SK-N-MC (cell line): ENCODE results near the gene TUBB2B.

Source experiments
- DNase-seq: peaks from one replicate; pipeline ENCODE4 v3.0.0-alpha.2; 2011; ENCODE audit warnings: low read depth, low spot score
- H3K27ac ChIP-seq: fragments of 200-600 bp; sonication (generic); 2 replicates; pipeline ENCODE4 v1.5.1; 2016; ENCODE audit warnings: mixed run types
- H3K36me3 ChIP-seq: fragments of 200-600 bp; sonication (generic); 2 replicates; pipeline ENCODE4 v1.6.1; 2017; ENCODE audit warnings: antibody characterized with exemption, low read length, mixed read lengths; ENCODE audit not compliant: insufficient read depth
- H3K4me3 ChIP-seq: fragments of 200-600 bp; sonication (generic); 2 replicates; pipeline ENCODE4 v1.5.1; 2016
- H3K9ac ChIP-seq: fragments of 200-600 bp; sonication (generic); 2 replicates; pipeline ENCODE4 v1.8.0; 2017; ENCODE audit warnings: mixed run types, mixed read lengths; ENCODE audit not compliant: insufficient read length
- H3K9me3 ChIP-seq: fragments of 200-600 bp; sonication (generic); 2 replicates; pipeline ENCODE4 v1.6.1; 2017; ENCODE audit warnings: low read depth, mild to moderate bottlenecking, antibody characterized with exemption, low read length, moderate library complexity, mixed read lengths
- EZH2 ChIP-seq: fragments of 200-600 bp; sonication (generic); IDR thresholded peaks from one replicate; pipeline ENCODE4 v1.6.1; 2017; ENCODE audit warnings: antibody characterized with exemption
- FOXP2 ChIP-seq: optimal IDR thresholded peaks from 2 replicates; pipeline ENCODE3; 2011; ENCODE audit warnings: mild to moderate bottlenecking, moderate library complexity; ENCODE audit not compliant: insufficient read depth; ENCODE audit errors: extremely low read length, control extremely low read depth
- POLR2AphosphoS5 ChIP-seq: IDR thresholded peaks from 2 replicates; pipeline ENCODE4 v1.6.1; 2012; ENCODE audit warnings: mild to moderate bottlenecking, low read depth, low read length, borderline replicate concordance

Gene TUBB2B

DNA sequence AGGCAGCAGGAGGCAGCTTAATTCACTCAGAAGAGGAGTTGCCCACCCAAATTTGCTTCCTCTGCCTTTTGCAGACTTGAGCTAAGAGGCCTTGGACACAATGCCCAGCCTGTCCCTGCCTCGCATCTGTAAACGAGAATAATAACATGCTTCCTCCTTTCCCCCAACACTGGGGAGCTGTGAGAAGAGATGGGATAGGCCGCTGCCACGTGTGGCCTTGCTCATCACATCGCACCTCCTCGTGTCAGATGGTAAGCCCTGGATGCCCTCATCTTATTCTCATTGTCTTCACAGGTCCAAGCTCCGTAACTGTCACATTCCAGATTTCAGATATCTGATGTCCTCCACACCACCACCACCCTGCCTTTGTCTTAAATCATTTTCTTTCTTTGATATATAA is 13.1 kb upstream of the TUBB2B start:
- H3K9me3 ChIP-seq = no peaks in the 10 kb centered on the region
- H3K36me3 ChIP-seq = no peaks in the 10 kb centered on the region
- no peak overlapping the region for H3K4me3 ChIP-seq
- TF ChIP-seq FOXP2 (no peak), EZH2 (no peak), POLR2AphosphoS5 (no peak)
- no peak overlapping the region for H3K27ac ChIP-seq
- DNase-seq = no peak
- no peak overlapping the region for H3K9ac ChIP-seq

DNA sequence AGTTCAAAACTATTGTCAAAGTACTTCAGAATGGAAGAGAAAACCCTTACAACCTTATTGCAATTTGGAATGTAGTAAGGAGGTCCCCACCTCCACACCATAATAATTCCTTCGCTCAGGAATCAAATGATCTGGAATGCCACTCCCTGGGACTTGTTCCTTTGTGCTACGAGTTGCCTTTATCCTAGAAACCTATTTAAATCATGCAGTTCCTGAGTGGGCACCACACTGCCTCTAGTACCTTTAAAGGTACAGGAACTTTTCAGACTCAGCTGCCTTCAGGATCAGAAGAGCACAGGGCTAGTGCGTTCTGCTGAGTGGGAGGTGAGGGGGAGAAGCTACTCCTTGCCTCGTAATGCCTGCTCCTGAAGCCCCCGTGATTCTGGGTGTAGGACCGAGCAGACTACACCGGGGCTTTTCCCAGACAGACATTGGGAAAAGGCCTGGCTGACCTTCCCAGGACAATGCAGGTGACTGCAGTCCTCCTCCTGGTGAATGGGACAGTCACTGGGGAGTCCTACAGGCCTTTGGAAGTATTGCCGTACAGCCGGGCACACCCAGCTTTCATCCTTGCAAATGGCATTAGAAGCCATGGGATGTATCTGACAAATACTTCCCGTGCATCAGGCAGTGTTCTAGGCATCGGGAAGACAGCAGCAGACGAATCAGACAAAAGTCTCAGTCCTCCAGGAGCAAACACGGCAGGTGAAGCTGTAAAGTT is 11.8 kb upstream of the TUBB2B start:
- H3K27ac ChIP-seq = no peak overlapping the region
- no peaks in the 10 kb centered on the region for H3K9me3 ChIP-seq
- H3K4me3 ChIP-seq = no peak overlapping the region
- TF ChIP-seq FOXP2 (no peak), POLR2AphosphoS5 (no peak), EZH2 (no peak)
- H3K9ac ChIP-seq = no peak overlapping the region
- H3K36me3 ChIP-seq = no peaks in the 10 kb centered on the region
- no peak for DNase-seq

DNA sequence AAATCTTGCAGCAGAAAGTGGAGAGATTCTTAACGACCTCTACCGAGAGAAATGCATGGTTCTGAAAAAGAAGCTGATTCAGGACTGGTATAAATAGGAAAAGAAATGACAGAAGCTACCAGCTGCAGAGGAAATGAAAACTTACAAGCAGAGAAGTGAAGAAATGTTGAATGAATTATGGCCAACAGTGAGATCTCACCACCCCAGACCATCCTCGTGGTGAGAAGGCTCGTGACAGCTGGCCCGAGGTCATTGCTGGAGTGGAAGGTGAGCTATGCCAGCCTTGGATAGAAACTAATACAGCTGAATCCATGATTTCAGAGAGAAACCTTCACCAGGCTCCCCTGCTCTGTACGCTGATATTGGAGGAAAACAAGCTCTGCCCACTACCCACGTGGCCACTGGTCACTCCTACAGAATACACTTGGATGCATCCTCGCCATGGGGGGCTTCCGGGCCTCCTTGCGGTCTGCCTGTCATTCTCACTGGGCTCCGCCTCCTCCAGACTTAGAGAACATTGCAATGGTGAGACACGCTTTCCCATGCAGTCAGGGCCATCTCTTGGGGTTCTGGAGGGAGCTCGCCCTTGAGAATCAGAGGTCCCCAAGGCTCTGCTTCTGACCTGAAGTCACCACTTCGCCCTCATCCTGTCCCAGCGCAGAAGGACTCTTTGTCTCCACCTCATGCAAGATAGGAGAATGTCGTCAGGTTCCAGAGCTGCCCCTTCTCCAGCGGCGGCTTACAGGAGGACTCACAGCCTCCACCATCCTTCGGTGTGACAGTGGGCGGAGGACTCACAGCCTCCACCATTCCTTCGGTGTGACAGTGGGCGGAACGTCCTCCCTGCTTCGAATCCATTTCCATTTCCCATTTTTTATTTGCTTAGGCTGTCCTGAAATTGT is 10.6 kb upstream of the TUBB2B start:
- DNase-seq = no peak
- no peak overlapping the region for H3K9ac ChIP-seq

DNA sequence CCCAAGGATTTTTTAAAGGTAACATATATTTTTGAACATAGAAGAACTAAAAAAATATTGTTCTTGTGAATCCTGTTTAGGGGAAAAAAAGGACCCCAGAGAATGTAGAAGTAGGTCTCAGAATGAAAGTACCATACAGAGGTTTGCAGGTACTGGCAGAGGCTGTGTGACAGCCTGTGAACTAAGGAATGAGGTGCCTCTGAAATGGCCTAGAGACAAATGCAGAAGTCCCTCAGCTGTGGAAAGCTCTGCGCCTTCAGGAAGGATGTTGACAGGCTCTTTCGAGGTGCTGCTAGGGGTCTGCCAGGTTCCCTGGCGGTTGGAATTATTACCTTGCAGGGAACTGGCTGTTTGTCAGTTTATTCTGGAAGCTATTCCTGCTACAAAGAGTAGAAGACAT is 8.6 kb upstream of the TUBB2B start:
- Histone ChIP-seq H3K27ac (no peak overlapping the region), H3K36me3 (no peaks in the 10 kb centered on the region), H3K9me3 (no peaks in the 10 kb centered on the region), H3K9ac (no peak overlapping the region), H3K4me3 (no peak overlapping the region)
- TF ChIP-seq EZH2 (no peak), FOXP2 (no peak), POLR2AphosphoS5 (no peak)
- DNase-seq = no peak

More for the DNA sequence above, 10.6 kb upstream of the TUBB2B start:
- no peak overlapping the region for H3K4me3 ChIP-seq
- H3K9me3 ChIP-seq = no peaks in the 10 kb centered on the region
- H3K36me3 ChIP-seq = no peaks in the 10 kb centered on the region
- TF ChIP-seq EZH2 (no peak), FOXP2 (no peak), POLR2AphosphoS5 (no peak)
- no peak overlapping the region for H3K27ac ChIP-seq

DNA sequence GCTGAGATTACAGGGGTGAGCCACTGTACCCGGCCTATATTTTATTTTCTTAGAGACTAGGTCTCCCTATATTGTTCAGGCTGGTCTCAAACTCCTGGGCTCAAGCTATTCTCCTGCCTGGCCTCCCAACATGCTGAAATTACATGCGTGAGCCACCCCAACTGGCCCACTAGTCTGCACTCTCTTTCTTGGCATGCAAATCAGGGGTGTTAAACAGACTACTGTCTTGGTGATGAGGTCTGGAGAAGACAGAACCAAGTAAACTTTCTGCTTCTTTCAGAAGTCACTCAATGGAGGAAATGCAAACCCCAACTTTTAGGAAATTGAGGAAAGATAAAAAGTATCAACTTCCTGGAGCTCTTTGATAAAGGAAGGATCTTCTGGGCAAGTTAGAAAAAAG is 8.0 kb upstream of the TUBB2B start:
- TF ChIP-seq EZH2 (no peak), POLR2AphosphoS5 (no peak), FOXP2 (no peak)
- Histone ChIP-seq H3K9me3 (no peaks in the 10 kb centered on the region), H3K4me3 (no peak overlapping the region), H3K36me3 (no peaks in the 10 kb centered on the region), H3K9ac (no peak overlapping the region), H3K27ac (no peak overlapping the region)
- no peak for DNase-seq

DNA sequence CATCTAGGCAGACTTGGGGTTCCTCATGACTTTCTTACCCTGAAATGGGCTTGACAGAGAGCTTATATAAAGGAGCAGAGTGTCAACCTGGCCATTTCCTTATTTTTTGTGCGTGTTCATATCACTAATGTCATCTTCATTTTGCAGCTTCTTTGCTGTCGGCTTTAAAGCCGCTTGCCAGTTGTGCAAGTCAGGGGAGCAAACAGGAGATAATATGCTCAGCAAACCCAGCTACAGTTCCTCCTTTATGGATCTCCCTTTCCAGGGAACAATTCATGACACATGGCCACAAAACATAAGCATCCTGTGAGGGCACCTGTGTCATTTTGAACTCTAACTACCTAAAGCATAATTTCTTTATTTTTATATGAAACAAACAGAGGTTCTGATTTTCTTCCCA is 6.5 kb upstream of the TUBB2B start:
- no peak overlapping the region for H3K27ac ChIP-seq
- no peak for TF ChIP-seq POLR2AphosphoS5
- no peak for TF ChIP-seq EZH2
- no peak for TF ChIP-seq FOXP2

DNA sequence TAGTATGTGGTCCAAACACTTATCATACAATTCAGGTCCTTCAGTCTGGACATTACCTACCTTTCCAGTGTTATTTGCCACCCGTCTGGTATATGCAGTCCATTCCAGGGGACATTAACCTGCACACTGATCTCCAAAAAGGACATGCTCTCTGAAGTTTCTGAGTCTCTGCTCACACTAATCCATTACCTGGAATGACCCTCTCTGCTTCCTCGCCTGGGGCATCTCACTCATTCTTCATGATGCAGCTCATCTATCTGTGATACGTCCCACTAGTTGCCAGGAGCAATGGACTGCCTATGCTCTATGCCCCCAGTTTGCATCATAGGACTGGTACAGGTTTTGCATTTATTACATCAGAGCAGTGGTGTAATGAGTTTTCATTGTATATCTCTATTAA is 5.9 kb upstream of the TUBB2B start:
- TF ChIP-seq POLR2AphosphoS5 (no peak), EZH2 (no peak), FOXP2 (no peak)
- Histone ChIP-seq H3K27ac (no peak overlapping the region), H3K4me3 (no peak overlapping the region), H3K9me3 (no peaks in the 10 kb centered on the region), H3K9ac (no peak overlapping the region), H3K36me3 (no peaks in the 10 kb centered on the region)
- DNase-seq = no peak

More for the DNA sequence above, 6.5 kb upstream of the TUBB2B start:
- Histone ChIP-seq H3K36me3 (no peaks in the 10 kb centered on the region), H3K4me3 (no peak overlapping the region), H3K9ac (no peak overlapping the region), H3K9me3 (no peaks in the 10 kb centered on the region)
- no peak for DNase-seq
